ENCODE data around the gene GGTA1.
"Not testable (repeated sequence)": the region's sequence is repeated elsewhere in the genome, so short reads cannot be mapped to it uniquely, and the experiment has no call there.

GGTA1 gene

DNA sequence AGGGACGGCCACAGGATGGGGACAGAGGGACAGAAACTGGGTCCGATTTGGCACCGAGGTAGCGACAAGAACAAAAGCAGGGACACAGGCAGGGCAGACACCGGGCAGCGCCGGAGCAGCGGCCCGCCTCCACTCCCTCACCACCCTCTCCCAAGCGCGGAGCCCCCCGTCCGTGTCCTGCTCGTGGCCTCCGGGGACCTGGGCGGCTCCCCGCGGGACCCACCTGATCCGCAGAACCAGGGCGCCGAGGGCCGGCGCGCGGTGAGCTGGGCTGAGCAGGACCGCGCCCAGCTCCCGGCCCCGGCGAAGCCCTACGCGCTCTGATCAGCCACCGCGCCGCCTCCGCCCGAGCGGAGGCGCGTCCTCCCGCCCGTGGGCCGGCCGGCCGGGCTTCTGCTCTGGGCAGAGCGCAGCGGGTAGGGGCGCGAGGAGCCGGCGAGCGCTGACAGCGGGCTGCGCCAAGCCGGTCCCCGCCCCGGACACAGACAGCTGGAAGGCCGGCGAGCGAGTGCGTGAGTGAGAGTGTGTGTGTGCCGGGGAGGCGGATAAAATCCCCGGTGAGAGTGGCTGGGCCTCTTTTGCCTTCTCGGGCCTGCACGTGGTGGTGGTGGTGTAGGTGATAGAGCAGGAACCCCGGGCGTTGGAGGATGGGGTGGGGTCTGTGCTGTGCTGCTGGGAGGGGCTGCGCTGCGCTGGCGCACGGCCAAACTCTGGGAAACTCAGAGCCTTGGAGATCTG lies at the start of gene GGTA1:
GGTA1 (minus strand) TSS at position 418 of the 738 bp plus-strand sequence. CDS start 31,922 bp downstream, outside the sequence.
- DNase-seq, result no peak

DNA sequence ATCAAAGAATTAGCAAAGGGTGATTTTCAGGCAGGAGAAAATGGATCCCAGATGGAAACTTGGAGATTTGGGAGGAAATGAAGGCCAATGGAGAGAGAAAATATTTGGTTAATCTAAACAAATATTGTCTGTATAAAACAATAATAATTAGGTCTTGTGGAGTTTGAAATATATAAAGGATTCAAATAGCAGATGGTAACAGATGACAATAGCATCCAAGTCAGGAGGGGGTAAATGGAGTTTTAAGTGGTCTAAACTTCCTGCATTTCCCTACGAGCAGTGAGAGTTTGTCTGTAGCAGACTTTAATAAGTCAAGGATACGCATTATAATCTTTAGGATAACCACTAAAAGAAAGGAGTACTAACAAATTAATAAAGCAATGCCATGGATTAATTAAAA lies 49.0 kb upstream of the GGTA1 start:
- no peak for DNase-seq

DNA sequence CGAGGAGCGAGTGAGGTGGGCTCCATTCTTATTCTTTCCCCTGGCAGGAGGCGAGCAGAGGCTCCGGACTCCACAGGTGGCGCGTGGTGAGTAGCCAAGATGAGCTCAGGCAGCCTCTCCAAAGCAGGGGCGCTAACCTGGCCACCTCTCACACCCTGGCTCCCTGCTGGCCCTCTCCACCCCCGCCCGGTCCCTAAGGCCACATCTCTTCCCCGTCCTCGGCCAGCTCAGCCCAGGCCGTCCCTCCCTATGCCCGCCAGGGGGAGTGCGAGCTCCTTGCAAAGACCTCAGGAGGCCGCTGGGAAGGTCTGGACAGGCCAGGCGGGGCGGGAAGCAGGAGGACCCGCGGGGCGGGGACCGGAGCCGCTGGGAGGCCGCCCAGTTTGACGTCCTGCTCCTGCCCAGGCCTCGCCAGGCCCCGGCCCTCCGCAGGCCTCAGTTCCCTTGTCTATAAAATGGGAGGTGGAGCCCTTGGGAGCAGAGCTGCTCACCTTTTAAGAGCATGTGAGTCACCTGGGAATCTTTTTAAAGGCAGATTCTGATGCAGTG lies 46.3 kb upstream of the GGTA1 start:
- DNase-seq, result peak; percentile 77

DNA sequence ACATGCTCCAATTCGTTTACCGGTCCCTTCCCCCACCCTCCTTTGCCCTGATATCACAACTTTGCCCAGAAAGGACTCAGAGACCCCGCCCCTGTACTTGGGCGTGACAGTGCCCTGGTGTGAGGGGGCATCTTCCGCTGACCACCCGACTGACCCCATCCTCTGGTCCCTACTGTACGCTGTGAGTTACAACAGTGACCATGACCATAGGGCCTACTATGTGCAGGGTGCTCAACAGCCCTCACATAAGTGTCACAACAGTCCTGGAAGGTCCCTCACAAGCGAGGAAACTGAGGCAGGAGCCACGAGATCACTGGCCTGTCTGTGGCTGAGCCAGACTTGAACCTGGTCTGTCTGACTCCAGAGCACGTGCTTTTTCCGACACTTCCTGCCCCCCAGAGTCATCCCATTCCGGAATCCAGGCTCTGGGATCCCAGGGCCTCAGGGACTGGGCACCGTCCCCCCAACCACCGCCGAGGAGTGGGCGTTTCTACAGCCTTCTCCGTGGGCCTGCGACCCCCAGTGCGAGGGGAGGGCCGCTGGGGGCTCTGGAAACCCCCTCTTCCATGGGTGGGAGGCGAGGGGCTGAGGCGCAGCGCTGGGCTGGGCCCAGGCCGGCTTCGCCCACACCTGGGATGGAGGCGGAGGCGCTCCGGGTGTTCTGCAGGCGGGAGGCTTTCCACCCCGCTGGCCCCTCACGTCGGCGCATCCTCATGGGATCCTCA lies 45.7 kb upstream of the GGTA1 start:
- DNase-seq, result no peak

DNA sequence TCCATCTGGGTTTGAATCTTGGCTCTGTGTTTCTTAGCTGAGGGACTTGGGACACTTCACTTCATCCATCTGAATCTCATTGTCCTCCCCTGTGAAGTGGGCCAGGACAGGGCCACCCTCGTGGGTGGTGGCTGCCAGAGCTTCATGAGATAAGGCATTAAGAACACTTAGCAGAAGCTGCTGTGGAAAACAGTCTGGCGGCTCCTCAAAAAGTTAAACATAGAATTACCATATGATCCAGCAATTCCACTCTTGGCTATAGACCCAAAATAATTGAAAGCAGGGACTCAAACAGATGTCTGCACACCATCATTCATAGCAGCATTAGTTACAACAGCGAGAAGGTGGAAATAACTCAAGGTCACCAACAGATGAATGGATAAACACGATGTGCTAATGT lies 42.4 kb upstream of the GGTA1 start:
- DNase-seq, result no peak

DNA sequence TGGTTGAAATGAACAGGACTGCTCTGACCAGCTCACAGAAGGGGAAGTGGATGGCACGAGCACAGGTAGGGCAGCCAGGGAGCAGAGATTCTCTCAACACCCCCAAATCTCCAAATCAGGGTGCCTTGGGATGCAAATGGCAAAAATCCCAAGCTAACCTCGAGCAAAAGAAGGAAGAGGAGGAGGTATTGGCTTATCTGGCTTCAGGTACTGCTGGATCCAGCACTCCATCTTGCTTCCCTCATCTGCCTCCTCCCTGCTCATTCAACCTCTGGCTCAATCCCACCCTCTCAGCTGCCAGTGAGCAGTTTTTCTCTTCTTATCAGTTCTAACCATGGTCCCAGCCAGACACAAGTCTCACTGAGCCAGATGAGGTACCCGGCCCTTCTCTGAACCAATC lies 41.6 kb upstream of the GGTA1 start:
- DNase-seq, result no peak

DNA sequence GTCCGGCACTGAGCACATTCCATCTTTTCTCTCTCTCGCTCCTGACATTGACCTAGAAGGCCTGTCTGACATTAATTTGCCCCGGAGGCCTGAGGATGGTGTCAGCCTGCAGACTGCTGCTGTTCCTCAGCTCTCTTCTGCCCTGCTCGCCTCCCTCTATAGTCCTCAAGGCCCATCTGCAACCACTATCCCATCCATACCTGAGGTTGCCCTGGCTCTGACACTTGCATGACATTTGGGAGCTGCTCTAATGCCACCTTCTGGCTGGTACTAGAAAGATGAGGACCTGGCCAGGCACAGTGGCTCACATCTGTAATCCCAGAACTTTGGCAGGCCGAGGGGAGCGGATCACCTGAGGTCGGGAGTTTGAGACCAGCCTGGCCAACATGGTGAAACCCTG lies 38.6 kb upstream of the GGTA1 start:
- DNase-seq, result no peak

DNA sequence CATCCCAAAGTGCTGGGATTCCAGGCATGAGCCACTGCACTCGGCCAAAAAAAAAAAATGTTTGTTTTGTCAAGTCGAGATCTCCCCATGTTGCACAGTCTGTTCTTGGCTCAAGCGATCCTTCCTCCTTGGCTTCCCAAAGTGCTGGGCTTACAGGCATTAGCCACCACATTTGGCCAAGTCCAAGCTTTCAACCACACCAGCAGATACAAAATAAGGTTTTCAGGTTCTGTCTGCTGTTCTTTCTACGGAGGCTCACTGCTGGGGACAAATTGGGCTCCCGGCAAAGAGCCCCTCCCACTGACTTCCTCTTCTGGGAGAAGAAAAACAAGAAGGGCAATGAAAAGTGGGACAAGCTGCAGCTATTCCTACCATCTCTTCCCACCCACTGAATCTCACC lies 37.6 kb upstream of the GGTA1 start:
- DNase-seq, result no peak

DNA sequence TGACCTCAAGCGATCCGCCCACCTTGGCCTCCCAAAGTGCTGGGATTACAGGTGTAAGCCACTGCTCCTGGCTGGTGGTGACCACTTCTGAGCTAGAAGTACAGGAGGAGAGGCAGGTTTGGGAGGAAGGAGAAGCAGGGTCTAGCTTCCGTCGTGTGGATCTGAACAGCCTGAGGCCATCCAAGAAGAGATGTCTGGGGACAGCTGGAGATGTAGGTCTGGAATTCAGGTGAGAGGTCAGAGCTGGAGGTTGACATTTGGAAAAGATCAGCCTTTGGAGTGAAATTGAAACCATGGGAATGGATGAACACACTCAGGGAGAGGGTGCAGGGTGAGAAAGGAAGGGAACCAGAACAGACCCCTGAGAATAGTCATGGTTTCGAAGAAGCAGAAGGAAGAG lies 33.2 kb upstream of the GGTA1 start:
- no peak for DNase-seq

DNA sequence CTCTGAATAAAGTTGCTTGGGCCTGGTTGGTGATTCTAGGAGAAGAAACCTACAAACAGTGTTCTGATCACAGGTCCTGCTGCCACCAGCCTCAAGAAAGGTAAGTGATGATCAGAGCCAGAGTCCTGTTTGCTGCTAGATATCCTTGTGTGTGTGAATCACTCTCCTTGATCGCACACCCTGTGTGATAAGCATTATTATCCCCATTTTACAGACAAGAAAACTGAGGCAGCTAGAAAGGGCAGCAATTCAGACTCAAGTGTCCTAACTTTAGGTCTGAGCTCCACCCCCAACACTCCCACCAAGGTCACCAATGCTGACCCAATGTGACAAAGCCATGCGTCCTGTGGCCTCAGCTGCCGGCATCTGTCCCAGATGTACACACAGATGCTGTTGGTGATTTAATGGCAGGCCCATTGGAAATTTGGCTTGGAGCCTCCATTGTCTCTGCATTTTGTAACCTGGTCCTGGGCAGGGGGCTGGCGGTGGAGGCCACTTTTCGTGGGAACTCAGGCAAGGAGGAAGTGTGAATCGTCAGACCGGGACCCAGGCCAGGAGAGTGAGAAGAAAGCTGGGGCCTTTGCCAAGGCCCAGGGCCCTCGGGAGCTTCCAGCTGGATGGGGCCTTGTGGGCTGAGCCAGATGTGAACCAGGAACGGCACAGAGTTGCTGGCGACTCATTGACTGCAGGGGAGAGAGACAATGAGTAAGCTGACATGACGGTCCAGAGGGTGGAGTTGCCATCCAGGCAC lies 29.8 kb upstream of the GGTA1 start:
- no peak for DNase-seq

DNA sequence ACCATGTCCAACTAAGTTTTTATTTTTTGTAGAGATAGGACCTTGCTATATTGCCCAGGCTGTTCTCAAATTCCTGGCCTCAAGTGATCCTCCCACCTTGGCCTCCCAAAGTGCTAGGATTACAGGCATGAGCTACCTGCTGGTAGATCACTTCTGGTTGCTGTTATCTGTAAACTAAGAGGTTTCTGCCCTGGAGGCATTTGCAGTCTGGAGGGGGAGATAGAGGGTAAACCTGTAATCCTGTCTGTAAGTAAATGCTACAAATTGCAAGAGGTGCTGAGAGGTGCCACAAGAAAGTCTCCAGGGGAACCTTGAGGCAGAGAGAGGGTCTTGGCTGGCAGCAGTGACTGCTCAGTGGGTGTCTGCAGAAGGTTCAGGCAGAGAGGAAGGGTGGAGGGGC lies 29.0 kb upstream of the GGTA1 start:
- DNase-seq, result no peak

DNA sequence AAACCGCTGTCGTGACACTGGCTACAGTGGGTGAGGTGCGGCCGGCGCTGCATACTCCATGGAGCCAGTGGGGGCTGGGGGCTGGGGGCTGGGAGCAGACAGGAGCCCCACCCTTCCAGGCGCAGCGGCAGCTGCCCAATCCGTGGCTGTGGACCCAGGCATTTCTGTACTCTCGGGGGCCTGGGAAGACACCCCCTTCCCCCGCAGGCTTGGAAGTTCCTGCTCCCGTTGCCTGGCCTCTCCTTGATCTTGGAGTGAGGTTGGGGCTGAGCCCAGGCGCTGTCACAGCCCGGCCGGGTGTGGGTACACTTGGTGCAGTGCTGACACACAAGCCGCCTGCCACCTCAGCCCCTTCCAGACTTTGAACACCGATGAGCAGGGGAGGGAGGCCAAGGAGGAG lies 27.7 kb upstream of the GGTA1 start:
- no peak for DNase-seq

DNA sequence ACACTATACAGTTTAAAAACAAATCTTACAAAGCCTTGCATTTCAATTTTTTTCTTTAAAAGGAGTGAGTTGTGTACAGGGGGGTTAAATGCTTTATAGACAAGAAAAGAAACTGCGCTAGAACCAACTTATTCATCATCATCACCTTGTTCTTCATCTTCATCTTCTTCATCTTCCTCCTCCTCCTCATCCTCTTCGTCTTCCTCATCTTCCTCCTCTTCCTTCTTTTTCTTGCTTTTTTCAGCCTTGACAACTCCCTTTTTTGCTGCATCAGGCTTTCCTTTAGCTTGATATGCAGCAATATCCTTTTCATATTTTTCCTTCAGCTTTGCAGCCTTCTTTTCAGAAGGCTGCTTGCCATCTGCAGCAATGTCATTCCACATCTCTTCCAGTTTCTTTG lies 20.0 kb upstream of the GGTA1 start:
- DNase-seq, result not testable (repeated sequence)

DNA sequence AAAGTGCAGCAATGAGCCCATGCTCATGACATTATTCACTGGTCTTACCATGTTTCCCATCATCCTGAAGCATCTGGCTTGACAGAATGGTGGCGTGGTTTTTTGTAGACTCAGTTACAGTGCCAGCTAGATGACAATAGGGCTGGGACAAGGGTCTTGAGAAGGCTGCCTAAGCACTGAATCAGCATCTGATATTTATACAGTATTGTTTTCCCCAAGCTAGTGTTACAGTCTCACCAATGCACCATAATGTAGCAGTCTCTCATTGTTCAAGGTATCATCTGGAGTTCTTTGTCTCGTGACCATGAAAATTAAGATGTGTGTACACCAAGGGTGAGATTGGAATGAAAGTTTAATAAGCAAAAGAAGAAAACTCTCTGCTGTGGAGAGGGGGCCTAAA lies 19.0 kb upstream of the GGTA1 start:
- DNase-seq, result no peak

DNA sequence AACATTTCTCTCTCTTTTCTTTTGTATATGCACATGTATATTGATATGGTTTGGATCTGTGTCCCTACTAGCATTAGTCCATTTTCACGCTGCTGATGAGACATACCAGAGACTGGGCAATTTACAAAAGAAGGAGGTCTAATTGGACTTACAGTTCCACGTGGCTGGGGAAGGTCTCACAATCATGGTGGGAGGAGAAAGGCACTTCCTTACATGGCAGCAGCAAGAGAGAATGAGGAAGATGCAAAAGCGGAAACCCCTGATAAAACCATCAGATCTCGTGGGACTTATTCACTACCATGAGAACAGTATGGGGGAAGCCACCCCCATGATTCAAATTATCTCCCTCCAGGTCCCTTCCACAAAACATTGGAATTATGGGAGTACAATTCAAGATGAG lies 13.5 kb upstream of the GGTA1 start:
- DNase-seq, result not testable (repeated sequence)

DNA sequence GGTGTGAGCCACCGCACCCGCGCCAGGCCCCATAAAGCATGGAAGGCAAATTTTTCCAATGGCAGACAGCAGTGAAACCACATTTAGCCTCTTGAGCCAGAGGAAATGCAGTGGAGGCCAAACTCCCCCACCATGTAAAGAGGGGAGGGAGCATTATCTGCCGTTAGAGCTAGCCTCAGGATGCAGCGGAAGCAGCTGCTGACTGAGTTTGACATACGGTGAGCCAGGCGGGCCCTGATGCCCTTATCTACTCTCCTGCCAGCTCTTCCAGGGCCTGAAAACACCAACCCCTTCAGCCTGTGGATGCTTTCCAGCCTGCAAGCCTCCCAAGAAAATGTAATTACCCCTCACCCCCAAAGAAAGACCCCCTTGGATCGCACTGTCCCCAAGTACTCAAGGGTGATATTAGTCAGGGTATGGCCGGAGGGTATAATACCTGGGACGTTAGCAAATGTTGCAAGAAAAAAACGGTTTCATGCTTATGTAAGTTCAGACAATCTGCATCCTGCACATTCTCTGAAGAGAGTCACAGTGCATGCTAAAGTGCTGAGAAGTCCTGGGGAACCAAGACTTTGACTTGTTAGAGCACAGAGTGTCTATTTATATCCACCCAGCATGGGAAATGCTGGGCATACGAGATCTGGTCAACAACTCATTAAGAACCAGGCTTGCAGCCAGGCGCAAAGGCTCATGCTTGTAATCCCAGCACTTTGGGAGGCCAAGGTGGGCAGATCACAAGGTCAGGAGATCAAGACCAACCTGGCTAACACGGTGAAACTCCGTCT lies 11.3 kb upstream of the GGTA1 start:
- no peak for DNase-seq

DNA sequence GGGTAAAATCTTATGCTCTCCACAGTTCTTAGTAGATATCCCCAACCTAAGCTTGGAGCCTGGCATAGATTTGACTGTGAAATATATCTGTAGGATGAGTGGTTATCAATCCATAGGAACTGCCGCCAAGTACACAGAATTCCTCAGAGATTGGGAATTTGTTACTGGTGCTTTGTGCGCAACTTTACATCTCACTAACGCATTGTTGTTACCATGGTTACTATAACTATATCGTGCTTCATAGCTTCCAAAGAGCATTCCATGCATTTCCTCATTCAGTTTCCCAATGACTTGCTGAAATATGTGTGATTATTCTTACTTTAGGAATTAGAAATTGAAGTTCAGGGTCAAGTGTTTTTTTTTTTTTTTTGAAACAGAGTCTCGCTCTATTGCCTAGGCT lies 9.5 kb upstream of the GGTA1 start:
- no peak for DNase-seq

DNA sequence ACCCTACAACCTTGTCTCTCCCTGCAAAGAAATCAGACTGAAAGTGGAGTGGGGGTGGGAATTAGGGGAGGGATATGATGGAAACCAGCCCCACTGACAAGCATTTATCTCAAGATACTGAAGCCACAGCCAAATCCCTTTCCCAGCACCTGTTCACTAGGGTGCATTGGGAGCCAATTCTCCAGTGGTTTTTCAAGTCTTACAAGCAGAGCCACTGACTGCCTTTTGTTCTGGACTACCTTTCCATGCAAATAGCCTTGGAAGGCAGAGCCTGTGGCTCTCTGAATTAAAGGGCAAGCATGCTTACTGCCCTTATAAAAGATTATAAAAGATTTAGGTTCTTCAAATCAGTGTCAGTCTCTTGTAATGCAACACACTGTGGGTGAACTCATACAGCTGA lies 8.8 kb upstream of the GGTA1 start:
- no peak for DNase-seq

DNA sequence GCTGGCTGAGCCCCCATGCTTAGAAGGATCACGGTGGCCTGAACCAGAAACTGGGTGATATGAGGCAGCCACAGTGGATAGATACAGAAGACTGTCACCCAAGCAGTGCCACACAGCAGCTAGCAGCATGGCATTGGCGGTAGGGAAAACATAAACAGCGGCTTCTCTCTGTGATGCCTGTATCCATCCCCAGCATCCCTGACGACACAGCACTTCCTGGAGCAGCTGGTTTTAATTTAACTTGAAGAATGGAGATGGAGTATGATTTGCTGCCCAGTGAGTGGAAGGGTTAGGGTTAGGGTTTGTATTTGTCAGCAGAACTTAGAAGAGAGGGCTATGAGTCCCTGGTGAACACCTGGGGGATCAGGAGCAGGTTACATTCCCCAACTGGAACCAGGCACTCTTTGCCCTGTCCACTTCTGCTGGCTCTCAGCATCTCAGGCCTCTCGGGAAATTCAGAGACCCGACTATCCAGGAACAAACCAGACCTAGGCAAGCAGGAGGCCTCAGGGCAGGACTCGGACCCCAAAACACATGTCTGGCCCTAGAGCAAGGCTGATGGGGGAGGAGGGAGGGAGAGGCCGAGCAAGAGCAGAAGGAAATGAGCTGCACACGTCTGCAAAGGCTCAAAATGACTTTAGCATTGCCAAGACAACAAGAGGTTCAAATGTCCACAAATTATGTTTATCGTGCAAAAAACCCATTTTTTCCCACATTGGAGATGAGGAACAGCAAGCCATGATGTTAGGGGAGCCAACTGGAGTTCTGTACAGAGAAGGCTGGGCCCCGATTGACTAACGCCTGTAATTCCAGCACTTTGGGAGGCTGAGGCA lies 6.5 kb upstream of the GGTA1 start:
- no peak for DNase-seq

DNA sequence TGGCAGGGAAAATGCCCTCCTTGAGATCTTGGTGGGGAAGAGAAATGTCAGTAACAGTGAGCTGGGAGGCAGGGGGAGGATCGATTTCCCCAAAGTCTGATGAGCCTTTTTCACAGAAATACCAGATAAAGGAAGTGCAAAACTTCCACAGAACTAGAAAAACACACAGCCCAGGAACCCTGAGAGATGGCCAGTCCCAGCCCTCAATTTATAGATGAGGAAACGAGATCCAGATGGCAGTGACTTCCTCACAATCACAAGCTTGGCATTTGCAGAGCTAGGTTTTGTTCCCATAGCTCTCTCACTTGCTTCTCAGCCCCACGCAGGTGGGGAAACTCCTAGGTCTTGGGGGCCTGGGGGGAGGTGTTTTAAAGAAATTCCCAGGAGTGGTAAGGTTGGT lies 3.8 kb upstream of the GGTA1 start:
- no peak for DNase-seq

DNA sequence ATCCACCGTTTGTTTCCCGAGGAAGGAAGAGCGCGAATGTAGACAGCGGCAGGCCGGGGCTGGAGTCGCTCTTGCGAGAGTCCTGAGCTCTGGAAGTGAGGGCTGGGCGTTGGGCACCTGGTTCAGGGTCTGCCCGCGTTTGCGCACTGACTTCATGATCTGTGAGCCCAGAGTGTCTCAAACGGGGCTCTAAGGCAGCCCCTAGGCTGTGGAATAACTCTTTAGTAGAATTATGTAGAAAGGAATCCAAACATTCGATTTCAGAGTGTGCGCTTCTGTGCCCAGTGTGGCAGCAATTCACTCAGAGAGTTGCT lies 478 bp upstream of the GGTA1 start:
- no peak for DNase-seq

DNA sequence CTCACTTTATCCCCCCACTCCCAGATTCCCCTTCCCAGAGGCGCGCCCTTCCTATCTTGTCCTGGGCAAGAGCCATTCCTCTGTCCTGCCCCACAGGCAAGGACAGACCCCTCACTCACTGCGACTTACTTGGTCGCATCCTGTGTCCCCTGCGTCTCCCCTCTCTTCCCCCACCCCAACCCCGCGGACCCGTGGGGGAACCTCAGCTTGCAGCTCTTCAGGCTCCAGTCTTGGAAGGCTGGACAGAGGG lies 542 bp downstream of the GGTA1 start:
- DNase-seq, result no peak
